Neural cell (in vitro differentiated cells): Measurements from ENCODE around the gene POU6F2.

Experiments
- EP300 ChIP-seq: fragments of 450-650 bp; conservative IDR thresholded peaks from 2 replicates; pipeline ENCODE4 v1.6.1; 2014; ENCODE audit warnings: antibody characterized with exemption, mild to moderate bottlenecking, moderate library complexity; ENCODE audit not compliant: poor library complexity, severe bottlenecking
- EZH2 ChIP-seq: fragments of 200-600, 300-800 bp; shearing (Covaris generic), sonication (generic); IDR thresholded peaks from 2 replicates; pipeline ENCODE4 v1.6.1; 2014; ENCODE audit warnings: antibody characterized with exemption, low read length, borderline replicate concordance, mild to moderate bottlenecking; ENCODE audit not compliant: insufficient read depth, poor library complexity, severe bottlenecking
- POLR2AphosphoS5 ChIP-seq: IDR thresholded peaks from 2 replicates; pipeline ENCODE4 v1.6.1; 2012
- REST ChIP-seq: IDR thresholded peaks from 2 replicates; pipeline ENCODE4 v1.6.1; 2012; ENCODE audit warnings: borderline replicate concordance
- TAF1 ChIP-seq: IDR thresholded peaks from 2 replicates; pipeline ENCODE4 v1.6.1; 2012; ENCODE audit warnings: low read depth
- TF ChIP-seq, protein P1 (sequence below): fragments of 450-650 bp; IDR thresholded peaks from 2 replicates; pipeline ENCODE4 v1.5.1; 2014; ENCODE audit warnings: antibody characterized with exemption, mild to moderate bottlenecking, moderate library complexity; ENCODE audit not compliant: poor library complexity, severe bottlenecking

- TF ChIP-seq REST = no peak
- TF ChIP-seq, protein P1, sequence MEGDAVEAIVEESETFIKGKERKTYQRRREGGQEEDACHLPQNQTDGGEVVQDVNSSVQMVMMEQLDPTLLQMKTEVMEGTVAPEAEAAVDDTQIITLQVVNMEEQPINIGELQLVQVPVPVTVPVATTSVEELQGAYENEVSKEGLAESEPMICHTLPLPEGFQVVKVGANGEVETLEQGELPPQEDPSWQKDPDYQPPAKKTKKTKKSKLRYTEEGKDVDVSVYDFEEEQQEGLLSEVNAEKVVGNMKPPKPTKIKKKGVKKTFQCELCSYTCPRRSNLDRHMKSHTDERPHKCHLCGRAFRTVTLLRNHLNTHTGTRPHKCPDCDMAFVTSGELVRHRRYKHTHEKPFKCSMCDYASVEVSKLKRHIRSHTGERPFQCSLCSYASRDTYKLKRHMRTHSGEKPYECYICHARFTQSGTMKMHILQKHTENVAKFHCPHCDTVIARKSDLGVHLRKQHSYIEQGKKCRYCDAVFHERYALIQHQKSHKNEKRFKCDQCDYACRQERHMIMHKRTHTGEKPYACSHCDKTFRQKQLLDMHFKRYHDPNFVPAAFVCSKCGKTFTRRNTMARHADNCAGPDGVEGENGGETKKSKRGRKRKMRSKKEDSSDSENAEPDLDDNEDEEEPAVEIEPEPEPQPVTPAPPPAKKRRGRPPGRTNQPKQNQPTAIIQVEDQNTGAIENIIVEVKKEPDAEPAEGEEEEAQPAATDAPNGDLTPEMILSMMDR = no peak
- no peak for TF ChIP-seq EZH2
- no peak for TF ChIP-seq POLR2AphosphoS5
- TF ChIP-seq EP300 = no peak
- no peak for TF ChIP-seq TAF1
These were observed 114.1 kb downstream of the POU6F2 start for GRCh38 chr7:39091774-39092173.
